Ishikawa (cell line): Measurements from ENCODE around the gene NRXN3.

Experiments
- CEBPB ChIP-seq: IDR thresholded peaks from 2 replicates; pipeline ENCODE4 v1.6.1; 2012
- CREB1 ChIP-seq: IDR thresholded peaks from 2 replicates; pipeline ENCODE4 v1.6.1; 2012; ENCODE audit warnings: low read depth
- EP300 ChIP-seq: IDR thresholded peaks from 2 replicates; pipeline ENCODE4 v1.6.1; 2012; ENCODE audit warnings: borderline replicate concordance
- FOXM1 ChIP-seq: IDR thresholded peaks from 2 replicates; pipeline ENCODE4 v1.6.1; 2012; ENCODE audit warnings: low read depth, borderline replicate concordance
- MAX ChIP-seq: IDR thresholded peaks from 2 replicates; pipeline ENCODE4 v1.6.1; 2012
- NFIC ChIP-seq: IDR thresholded peaks from 2 replicates; pipeline ENCODE4 v1.6.1; 2012
- REST ChIP-seq: IDR thresholded peaks from 2 replicates; pipeline ENCODE4 v1.6.1; 2012; ENCODE audit warnings: low read depth, mild to moderate bottlenecking
- TCF12 ChIP-seq: IDR thresholded peaks from 2 replicates; pipeline ENCODE4 v1.6.1; 2012; ENCODE audit warnings: low read depth
- TEAD4 ChIP-seq: IDR thresholded peaks from 2 replicates; pipeline ENCODE4 v1.6.1; 2012

GRCh38 chr14:78162202-78162601 lies 8.0 kb upstream of the NRXN3 start:
- TF ChIP-seq CEBPB (no peak), NFIC (no peak), TCF12 (no peak), TEAD4 (no peak), MAX (no peak), CREB1 (no peak), REST (no peak), EP300 (no peak), FOXM1 (no peak)
